MM.1S (cell line): ENCODE results near the gene TMPRSS11D.

Experiments used
- EZH2 ChIP-seq: fragments of 300-600 bp; sonication (generic); optimal IDR thresholded peaks from 2 replicates; pipeline ENCODE3; 2017; ENCODE audit warnings: low read depth, mild to moderate bottlenecking, antibody characterized with exemption, low read length, mixed read lengths
- EZH2phosphoT487 ChIP-seq: fragments of 300-600 bp; sonication (generic); IDR thresholded peaks from 2 replicates; pipeline ENCODE4 v1.6.1; 2018; ENCODE audit warnings: antibody characterized with exemption, low read length
- TF ChIP-seq, protein P1 (sequence below): fragments of 300-600 bp; sonication (generic); IDR thresholded peaks from 2 replicates; pipeline ENCODE4 v1.5.1; 2016; ENCODE audit warnings: antibody characterized with exemption, low read length, mixed read lengths

DNA sequence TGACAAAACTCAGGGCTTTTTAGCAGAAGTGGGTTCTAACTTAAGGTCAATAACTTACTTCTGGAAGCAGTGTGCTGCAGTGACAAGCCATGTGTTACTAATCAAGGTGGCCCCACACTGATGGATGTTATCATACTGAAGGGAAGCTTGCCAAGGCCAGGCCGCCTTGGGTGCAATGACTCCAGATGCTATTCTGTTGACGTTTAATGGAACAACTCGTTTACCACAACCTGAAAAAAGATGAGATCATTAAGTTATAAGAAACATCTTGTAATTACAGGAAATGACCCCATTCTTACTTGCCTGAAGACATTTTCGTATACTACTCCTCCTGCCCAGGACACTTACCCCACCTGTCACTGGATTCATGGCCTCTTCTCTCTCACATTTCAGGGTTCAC lies 38.9 kb upstream of the TMPRSS11D start:
- TF ChIP-seq, protein P1, sequence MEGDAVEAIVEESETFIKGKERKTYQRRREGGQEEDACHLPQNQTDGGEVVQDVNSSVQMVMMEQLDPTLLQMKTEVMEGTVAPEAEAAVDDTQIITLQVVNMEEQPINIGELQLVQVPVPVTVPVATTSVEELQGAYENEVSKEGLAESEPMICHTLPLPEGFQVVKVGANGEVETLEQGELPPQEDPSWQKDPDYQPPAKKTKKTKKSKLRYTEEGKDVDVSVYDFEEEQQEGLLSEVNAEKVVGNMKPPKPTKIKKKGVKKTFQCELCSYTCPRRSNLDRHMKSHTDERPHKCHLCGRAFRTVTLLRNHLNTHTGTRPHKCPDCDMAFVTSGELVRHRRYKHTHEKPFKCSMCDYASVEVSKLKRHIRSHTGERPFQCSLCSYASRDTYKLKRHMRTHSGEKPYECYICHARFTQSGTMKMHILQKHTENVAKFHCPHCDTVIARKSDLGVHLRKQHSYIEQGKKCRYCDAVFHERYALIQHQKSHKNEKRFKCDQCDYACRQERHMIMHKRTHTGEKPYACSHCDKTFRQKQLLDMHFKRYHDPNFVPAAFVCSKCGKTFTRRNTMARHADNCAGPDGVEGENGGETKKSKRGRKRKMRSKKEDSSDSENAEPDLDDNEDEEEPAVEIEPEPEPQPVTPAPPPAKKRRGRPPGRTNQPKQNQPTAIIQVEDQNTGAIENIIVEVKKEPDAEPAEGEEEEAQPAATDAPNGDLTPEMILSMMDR, result no peak
- TF ChIP-seq EZH2, result no peak
- no peak for TF ChIP-seq EZH2phosphoT487
